Measurements from ENCODE around the gene KCTD19.

The KCTD19 gene

DNA sequence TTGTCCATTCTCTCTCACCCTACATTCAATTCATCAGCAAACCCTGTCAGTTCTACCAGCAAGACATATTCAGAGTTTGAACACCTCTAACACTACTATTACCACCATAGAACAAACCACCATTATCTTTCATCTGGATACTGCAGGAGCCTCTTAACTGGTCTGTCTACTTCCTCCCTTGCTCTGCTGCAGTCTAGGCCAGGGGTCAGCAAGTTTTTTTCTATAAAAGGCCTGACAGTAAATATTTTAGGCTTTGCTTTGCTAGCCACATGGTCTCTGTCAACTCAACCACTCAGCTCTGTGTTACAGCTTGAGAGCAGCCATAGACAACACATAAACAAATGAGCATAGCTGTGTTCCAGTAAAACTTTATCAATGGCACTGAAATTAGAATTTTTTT lies 13.8 kb downstream of the KCTD19 start:
- DNase-seq: no peak

DNA sequence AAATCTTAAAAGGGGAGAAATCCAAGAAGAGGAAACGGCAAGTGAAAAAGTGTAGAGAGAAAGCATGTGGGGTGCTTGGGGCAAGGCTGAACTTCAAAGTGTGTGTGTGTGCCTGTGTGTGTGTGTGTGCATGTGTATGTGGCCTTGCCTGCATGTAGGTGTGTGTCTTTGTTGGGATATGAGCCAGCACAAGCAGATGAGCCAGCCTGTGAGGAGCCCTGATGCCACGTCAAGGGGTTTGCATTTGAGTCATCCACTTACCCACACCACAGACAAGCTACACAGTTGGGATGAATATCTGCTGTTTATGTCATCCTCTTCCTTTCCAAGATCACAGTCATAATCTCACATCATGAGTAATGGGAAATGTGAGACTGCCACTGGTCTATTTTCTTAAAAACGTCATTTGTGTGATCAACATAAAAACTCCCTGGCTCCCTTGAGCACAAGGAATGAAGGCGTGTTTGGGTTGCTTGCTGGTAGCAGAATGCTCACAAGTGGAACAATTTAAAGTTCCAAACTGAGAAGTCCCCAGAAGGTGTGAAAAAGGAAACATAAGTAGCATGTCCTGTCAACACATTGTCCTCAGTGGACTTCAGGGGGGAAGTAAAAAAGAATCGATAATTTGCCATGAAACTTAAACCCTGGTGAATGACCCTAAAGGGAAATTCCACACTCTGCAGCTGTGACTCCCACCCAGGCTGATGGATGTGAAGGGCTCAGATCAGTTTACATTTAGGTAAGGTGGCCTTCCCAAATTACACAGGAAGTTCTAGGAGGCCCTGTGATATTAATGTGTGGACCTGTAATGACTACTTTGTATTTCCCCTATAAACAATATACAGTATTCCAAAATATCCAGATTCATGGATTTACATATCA lies 14.7 kb downstream of the KCTD19 start:
- DNase-seq: peak; percentile 89

DNA sequence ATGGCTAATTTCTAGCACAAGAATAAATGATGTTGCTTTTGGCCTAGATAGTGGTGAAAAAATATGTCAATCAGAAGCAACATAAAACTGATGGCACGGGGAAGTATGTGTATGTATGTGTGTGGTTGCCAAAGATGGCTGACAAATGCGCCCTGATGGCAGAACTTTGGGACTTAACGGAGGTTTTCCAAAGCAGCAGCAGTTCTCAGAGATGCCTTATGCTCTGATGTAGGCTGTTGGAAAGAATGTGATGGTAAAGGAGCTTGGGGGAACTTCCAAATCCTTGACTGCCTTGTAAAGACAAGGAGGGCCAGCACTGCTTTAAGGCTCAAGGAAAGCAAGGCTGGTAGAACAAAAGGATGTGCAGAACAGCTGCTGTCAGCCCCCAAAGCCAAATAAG lies 16.0 kb downstream of the KCTD19 start:
- DNase-seq: peak; percentile 14

DNA sequence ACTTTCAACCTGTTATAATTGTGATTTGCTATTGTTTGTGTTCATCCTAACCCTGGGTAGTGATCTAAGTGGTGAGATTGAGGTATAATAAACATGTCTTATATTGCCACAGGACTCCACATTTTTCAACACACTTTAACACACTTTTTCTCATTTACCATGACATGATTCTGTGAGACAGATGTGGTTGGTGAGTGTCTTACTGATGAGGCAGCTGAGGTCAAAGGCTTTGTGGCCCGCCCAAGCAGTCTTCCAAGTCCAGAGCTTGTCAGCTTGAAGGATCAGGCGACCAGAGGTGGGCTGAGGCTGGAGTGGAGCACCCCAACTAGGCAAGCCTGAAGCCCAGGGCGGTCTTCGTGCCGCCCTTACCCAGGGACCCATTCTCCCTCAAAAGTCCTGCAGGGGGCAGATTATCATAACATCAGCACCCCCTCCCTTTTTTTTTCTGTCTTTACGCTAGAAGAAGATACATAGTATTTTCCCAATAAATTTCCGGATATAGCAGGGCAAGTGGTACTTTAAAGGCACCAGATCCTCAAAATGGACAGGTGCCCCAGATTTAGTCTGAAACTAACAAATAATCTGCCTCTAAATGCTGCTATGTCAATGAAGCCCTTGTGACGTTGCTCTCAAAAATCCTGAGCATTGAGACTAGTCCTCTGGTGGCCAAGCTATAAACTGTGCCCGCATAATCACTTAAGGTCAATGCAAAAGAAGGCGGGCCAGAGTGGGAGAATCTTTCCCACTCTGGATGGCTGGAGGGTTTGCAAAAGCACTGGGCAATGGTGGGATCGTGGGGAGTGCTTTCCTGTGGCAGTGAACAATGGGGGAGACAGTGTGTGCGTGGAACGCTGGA lies 21.1 kb downstream of the KCTD19 start:
- DNase-seq: peak; percentile 37

DNA sequence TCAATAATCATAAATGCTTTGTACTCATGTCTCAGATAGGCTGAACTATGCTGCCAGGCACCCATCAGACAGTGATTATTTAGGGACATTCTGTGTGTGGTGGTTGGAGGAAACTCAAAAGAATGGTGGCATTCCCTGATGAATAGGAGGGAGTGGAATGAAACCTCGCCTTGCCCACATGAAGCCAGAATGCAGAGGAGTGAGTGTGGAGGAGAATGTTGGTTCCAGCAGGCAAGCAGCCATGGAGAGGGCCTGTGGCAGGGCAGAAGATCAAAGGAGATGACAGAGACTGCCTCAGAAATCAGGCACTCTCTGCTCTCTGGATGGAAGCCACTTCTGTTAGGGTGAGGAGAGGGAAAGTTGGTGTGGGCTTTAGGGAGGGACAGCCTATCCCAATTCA lies 22.5 kb downstream of the KCTD19 start:
- no peak for DNase-seq

DNA sequence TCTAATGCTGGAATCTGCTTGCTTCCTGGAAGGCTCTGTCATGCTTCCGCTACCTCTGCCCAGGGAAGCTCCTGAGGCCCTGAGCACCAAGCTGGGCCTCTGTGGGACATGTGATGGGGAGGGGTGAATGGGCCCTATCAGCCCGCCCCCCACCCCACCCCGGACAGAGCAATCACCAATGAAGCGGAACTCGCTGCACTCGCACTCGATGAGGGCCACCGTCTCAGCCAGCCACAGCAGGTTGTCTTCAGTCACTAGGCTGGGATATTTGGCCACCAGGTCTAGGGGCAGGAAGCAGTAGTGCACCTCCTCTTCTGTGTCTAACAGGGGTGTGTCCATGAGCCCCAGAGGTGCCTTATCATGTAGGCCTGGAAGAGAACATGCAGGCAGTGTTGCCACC lies 23.6 kb downstream of the KCTD19 start:
- DNase-seq: no peak

DNA sequence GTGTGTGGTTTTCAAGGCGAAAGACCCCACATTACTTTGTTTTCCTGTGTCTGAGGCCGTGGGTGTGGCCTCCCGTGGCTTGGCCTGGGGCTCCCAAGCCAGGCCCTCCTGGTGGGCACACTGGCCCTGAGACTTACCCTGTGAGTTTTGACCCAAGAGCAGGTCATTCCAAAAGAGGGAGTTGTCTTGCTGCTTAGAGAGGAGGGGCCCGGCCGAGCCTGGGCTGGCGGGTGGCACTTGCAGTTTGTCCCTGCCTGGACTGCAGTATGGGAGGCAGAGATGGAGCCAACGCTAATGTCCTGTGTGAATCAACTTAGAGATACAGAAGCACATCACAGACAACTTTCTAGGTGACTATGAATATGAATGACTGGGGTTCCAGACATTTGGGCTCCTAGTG lies 24.5 kb downstream of the KCTD19 start:
- no peak for DNase-seq

DNA sequence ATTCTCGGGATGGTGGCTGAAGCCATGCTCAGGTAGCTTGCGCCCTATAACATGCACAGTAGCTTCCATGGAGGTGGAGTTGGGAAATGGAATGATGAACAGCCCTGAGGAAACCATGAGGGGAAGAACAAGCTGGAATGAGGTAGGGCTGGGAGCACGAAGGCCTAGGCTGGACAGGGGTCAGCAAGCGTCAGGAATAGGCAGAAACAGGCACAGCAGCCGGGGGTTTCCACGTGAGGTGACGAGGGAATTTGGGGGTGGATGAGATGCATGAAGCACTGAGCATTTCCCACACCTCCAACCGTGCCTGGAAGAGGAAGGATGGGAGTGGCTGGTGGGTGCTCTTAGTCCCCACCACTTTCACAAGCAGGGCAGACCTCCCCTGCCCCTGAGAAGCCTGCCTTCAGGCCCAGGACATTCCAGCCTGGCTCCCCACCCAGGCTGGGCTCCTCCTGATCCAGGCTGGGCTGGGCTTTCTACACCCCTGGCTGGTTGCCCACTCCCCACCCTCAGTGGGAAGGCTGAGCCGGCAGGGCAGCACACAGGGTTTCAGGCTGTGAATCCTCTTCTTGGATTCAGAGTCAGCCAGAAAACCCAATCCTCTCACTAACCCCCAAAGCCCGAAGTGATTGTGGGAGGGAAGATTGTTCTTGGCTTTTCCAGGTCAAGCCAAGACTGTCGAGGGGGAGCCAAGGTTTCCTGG lies 25.3 kb downstream of the KCTD19 start:
- no peak for DNase-seq

DNA sequence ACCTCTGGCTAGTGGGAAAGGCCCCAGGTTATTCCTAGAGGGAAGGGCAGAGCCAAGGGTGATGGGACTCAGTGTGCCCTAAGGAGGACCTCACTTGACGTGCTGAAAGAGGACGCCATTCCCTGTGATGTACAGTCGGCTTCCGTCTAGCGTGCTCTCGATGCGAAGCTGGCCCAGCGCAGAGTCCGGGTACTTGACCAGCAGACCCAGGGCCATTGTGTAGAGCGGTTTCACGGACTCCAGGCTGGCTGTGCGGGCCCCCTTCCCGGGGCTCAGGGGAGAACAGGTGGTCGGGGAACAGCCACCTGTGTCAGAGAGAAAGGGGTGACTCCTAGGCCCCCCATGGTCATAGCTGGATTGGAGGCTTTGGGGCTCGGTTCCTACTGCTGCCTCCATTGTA lies 27.3 kb downstream of the KCTD19 start:
- no peak for DNase-seq

DNA sequence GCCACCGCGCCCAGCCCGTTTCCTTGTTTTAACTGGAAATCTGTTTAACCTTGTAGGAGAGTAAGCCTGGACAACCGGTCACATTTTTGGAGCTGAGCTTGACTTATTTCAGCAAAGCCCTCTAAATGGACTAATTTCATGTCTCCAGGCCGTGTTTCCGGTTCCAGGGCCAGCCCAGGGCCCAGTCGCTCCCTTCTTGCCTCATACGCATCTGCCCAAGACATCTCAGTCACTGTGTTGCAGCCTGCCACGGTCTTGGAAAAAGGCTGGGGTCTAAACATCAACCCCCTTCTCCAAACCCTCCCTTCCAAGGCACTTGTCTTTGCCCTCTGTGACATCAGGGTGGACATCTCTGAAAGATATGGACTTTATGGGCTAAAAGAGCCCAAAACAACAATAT lies 28.3 kb downstream of the KCTD19 start:
- DNase-seq: no peak

DNA sequence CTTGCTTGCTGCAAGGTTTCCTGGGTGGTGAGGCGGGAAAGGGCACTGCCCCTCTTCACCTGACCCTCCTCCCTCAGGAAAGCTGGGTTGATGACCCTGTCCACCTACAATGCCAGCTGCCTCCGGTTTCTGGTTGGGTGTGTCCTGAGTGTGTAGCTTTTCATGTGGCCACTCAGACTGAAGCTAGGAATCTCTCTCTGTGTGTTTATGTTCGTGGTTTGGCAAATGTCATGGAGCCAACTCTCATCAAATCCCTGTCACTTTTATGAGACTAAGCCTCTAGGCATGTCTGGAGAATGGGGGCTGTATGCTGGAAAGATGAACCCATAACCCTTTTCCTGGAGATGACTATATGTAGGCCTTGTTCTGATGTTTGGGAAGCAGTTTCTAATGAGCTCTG lies 30.1 kb downstream of the KCTD19 start:
- DNase-seq: no peak

DNA sequence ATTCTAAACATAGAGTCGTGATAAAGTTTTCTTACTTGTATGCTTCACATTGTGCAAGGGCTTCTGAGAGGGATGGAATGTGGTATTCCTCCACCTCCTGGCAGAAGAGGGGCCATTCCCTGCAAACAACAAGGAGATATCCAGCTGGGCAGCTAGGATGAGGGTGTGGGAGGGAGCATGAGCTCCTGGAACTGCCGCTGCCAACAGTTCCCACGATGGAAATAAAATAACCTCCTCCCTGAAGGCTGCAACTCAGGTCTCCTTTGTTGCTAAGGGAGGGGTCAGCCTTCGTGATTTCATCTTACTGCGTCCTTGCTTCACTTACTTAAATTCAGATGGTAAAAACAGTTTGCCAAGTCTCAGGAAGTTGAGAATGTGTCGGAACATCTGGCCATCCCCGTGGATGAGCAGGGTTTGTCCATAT lies 31.6 kb downstream of the KCTD19 start:
- no peak for DNase-seq

DNA sequence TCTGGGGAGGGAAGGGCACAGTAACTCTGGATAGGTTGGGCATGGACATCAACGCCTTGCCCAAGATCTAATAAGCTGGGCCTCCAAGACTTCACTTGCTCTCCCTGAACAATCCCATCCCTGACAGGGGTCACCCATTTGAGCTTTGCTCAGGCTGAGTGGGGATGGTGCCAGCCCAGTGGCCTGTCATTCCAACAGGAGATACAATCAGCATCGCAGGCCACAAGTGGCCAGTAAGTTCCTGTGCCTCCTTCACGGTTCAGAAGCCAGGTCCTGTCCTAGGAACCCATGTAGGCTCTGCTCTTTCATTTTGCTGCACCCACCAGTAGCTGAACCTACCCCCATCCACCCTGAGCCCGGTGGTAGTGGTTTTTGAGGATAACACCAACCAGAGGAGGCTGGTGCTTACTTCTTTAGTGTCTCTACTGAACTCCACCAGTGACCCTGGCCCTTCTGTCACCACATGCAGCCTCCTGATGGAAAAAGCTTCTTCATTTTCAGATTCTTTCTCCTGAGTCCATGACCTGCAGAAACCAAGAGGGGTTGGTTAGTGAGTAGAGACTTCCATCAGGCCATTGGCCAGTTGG lies 32.3 kb downstream of the KCTD19 start:
- no peak for DNase-seq

DNA sequence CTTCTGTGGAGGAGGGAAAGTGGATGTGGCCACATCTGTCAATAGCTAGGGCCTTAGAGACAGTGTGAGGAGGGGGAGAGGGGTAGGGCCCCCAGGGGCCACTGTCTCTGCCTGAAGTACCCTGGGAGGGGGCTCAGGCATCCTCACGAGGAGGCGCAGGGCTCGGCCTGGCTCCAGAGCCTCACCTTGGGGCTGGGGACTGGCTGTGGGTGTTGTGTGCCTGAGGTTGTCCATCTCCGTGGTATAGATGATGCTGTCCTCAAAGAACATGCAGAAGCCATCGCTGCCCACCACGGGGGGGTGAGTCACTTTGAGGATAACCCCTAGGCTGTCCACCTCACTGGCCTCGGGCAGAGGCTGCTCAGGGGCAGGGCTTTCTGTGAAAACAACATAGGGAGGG lies 35.1 kb downstream of the KCTD19 start:
- DNase-seq: no peak

DNA sequence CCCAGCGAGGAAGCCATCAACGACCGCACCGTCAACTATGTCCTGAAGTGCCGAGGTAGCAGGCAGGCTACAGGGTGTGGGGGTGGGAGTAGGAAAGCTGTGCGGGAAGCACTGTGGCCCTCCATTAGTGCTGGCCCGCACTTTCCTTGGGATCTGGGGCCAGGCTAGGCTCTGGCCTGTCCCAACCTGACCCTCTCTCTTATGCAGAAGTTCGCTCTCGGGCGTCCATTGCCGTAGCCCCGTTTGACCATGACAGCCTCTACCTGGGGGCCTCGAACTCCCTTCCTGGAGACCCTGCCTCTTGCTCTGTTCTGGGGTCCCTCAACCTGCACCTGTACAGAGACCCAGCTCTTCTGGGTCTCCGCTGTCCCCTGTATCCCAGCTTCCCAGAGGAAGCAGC lies 38.6 kb downstream of the KCTD19 start:
- DNase-seq: no peak

DNA sequence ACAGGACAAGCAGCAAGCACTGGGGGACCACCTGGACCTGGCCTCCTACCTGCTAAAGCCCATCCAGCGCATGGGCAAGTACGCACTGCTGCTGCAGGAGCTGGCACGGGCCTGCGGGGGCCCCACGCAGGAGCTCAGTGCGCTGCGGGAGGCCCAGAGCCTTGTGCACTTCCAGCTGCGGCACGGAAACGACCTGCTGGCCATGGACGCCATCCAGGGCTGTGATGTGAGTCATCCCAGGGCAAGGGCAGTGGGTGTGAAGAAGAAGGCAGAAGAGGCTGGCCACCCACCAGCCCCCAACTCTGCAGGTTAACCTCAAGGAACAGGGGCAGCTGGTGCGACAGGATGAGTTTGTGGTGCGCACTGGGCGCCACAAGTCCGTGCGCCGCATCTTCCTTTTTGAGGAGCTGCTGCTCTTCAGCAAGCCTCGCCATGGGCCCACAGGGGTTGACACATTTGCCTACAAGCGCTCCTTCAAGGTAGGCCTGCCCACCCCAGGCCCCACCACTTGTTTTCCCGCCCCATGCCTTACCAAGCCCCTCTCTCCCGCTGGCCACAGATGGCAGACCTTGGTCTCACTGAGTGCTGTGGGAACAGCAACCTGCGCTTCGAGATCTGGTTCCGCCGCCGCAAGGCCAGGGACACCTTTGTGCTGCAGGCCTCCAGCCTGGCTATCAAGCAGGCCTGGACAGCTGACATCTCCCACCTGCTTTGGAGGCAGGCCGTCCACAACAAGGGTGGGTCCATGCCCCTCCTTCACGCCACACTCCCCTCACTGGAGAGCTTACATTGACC lies 39.9 kb downstream of the KCTD19 start:
- no peak for DNase-seq

DNA sequence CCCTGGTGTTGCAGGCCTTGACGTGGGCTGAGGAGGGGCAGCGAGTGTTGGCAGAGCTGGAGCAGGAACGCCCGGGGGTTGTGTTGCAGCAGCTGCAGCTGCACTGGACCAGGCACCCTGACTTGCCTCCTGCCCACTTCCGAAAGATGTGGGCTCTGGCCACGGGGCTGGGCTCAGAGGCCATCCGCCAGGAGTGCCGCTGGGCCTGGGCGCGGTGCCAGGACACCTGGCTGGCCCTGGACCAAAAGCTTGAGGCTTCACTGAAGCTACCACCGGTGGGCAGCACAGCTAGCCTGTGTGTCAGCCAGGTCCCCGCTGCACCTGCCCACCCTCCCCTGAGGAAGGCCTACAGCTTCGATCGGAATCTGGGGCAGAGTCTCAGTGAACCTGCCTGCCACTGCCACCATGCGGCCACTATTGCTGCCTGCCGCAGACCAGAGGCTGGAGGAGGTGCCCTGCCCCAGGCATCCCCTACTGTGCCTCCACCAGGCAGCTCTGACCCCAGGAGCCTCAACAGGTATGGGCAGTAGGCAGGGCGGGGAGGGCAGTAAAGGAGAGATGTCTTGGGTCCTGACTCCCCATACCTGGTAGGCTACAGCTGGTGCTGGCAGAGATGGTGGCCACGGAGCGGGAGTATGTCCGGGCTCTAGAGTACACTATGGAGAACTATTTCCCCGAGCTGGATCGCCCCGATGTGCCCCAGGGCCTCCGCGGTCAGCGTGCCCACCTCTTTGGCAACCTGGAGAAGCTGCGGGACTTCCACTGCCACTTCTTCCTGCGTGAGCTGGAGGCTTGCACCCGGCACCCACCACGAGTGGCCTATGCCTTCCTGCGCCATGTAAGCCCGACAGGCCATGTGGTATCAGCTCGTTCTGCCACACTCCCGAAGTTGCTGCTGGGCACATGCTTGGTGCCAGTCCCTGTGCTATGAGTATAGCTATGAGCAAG lies 41.6 kb downstream of the KCTD19 start:
- DNase-seq: no peak

DNA sequence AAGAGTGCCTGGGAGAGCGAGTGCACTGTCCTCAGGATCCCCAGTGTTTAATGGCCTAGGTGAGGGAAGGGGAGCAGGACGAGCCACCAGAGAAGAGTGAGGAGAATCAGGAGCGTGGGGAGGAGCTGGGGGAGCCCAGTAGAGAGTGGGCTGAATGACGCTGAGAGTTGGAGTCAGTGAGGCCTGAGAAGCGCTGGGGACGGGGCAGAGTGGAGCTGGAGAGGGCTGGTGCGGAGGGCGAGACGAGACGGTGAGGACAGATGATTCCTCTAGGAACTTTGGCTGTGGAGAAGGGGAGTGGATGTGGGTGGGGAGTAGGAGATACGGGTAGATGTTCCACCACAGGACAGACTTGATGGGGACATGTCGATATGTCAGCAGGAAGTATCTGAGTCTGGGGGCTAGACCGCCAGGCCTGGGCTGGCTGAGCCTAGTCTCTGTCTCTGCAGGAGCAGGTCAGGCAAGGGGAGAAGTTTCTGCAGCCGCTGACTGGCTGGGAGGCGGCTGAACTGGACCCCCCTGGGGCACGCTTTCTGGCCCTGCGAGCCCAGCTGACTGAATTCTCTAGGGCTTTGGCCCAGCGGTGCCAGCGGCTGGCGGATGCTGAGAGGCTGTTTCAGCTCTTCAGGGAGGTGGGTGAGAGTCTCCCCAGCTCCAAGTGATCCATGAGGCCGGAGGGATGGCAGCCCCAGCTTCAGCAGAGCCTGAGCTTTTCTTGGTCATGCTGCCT lies 42.5 kb downstream of the KCTD19 start:
- DNase-seq: no peak

DNA sequence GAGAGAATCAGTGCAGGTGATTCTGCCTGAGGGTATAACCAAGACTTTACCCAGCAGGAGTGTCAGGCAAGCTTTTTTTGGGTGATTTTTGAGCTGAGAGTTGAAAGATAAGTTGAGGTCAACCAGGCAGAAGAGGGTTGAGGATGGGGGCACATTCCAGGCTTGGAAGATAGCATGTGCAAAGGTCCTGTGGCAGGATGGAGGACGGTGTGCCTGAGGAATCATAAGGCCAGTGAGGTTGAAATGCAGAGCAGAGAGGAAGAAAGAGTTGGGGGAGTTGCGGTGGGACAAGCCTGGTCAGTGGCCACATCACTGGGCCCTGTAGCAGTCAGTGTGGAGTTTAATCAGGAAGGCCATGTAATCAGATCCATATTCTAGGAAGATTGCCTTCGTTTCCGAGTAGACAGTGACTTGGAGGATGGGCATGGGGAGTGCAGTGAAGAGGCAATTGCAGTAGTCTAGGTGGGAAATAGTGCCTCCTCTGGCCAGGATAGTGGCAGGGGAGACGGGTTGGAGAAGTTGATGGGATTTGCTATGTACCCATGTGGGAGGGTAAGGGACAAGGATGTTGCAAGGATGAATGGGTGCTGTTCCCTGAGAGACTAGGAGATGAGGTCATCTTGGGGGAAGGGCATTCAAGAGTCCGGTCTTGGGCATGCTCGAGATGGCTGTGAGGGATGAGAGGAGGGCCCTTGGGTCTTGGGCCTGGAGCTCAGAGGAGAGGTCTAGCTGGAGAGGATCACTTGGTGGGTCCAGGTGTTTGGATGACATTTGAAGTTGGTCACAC lies 43.3 kb downstream of the KCTD19 start:
- no peak for DNase-seq

DNA sequence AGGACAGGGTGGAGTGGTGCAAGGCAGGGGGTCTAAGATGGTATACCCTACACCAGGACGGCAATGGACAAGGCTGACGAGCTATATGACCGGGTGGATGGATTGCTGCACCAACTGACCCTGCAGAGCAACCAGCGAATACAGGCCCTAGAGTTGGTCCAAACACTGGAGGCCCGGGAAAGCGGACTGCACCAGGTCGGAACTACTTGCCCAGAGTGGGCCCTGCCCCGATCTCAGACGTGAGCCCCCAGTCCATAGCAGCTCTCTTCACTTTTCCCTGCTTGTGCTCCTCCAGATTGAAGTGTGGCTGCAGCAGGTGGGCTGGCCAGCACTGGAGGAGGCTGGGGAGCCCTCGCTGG lies 44.1 kb downstream of the KCTD19 start:
- no peak for DNase-seq
